OCI-LY7 (cell line): ENCODE data around the gene SNCAIP.

ENCODE experiments used
- EZH2phosphoT487 ChIP-seq: fragments of 200-600 bp; sonication (generic); IDR thresholded peaks from 2 replicates; pipeline ENCODE4 v1.6.1; 2018; ENCODE audit warnings: low read depth, borderline replicate concordance, mild to moderate bottlenecking, mixed run types, antibody characterized with exemption, low read length, moderate library complexity, mixed read lengths
- TF ChIP-seq, protein P1 (sequence below): fragments of 200-600 bp; sonication (generic); conservative IDR thresholded peaks from 2 replicates; pipeline ENCODE4 v1.5.1; 2014; ENCODE audit warnings: mild to moderate bottlenecking, antibody characterized with exemption, low read length, moderate library complexity, mixed read lengths

DNA sequence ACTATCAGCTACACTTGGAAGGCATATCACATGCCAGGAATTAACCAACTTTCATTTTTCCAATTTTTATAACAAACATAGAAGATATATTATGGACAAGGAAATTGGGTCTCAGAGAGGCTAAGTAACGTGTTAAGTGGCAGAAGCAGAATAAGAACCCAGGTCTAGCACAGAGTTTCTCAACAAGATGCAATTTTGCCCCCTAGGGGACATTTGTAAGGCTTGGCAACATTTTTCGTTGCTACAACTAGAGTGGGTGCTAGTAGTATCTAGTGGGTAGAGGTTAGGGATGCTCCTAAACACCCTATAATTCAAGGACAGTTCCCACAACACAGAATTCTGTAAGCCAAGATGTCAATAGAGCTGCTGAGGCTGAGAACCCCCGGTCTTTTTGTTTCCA lies 180.6 kb downstream of the SNCAIP start:
- no peak for TF ChIP-seq EZH2phosphoT487
- TF ChIP-seq, protein P1, sequence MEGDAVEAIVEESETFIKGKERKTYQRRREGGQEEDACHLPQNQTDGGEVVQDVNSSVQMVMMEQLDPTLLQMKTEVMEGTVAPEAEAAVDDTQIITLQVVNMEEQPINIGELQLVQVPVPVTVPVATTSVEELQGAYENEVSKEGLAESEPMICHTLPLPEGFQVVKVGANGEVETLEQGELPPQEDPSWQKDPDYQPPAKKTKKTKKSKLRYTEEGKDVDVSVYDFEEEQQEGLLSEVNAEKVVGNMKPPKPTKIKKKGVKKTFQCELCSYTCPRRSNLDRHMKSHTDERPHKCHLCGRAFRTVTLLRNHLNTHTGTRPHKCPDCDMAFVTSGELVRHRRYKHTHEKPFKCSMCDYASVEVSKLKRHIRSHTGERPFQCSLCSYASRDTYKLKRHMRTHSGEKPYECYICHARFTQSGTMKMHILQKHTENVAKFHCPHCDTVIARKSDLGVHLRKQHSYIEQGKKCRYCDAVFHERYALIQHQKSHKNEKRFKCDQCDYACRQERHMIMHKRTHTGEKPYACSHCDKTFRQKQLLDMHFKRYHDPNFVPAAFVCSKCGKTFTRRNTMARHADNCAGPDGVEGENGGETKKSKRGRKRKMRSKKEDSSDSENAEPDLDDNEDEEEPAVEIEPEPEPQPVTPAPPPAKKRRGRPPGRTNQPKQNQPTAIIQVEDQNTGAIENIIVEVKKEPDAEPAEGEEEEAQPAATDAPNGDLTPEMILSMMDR: peak; percentile 34; the same call in 1 of the 2 replicates
